ENCODE data around the gene FOXI2.

Gene FOXI2

DNA sequence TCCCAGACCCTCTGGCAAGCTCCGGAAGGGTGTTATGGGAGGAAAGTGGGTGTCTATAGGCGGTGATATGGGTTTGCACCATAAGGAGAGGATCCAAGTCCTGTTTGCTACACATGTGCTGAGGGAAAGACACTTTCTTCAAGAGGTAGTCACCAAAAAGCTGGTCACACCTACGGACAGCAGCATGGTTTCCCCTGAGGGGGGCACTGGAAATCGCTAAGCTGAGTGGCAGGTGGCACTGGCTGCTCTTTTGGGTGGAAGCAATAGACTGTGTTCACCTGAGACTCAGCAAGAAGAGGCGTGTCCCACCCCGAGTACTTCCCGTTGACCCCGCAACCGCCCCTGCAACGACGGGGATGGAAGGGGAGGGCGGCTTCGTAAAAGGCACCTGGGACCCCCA, 1.8 kb upstream of the FOXI2 start:
- TF ChIP-seq, protein P1, sequence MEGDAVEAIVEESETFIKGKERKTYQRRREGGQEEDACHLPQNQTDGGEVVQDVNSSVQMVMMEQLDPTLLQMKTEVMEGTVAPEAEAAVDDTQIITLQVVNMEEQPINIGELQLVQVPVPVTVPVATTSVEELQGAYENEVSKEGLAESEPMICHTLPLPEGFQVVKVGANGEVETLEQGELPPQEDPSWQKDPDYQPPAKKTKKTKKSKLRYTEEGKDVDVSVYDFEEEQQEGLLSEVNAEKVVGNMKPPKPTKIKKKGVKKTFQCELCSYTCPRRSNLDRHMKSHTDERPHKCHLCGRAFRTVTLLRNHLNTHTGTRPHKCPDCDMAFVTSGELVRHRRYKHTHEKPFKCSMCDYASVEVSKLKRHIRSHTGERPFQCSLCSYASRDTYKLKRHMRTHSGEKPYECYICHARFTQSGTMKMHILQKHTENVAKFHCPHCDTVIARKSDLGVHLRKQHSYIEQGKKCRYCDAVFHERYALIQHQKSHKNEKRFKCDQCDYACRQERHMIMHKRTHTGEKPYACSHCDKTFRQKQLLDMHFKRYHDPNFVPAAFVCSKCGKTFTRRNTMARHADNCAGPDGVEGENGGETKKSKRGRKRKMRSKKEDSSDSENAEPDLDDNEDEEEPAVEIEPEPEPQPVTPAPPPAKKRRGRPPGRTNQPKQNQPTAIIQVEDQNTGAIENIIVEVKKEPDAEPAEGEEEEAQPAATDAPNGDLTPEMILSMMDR (IDR thresholded peaks at IDR 0.05; ENCODE audit: low read depth, low read length) = no peak
- DNase-seq (ENCODE audit: low read depth, low spot score) = no peak
- in situ Hi-C loops (cut with HindIII; ENCODE audit: low sequenced_read_pairs) = no loop called here
- H3K4me3 ChIP-seq (ENCODE audit: low read depth, low read length) = no peak overlapping the region

DNA sequence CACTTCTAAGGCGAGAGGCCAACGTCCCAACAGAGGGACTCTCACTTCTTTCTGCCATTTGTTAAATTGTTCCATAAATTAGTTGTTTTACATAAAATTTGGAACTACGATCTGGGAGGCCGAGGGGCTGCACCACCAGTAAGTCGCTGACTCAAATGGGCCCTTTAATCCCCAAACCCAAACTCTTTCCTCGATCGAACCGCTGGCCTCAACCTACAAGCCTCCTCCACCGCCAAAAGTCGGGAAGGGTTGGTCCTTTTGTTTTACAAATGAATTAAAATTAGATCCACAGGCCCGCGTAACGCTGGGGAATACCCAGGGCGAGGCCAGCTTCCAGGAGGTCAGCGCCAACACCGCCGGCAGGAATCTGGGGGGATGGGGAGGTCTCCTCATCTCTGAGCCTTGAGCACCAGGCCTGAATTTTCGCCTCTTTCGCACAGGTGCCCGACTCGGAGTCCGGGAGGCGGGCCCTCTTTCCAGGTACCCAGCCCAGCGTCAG, 1.2 kb upstream of the FOXI2 start:
- in situ Hi-C loops (cut with HindIII; ENCODE audit: low sequenced_read_pairs) = no loop called here
- H3K4me3 ChIP-seq (ENCODE audit: low read depth, low read length) = no peak overlapping the region
- TF ChIP-seq, protein P1 (IDR thresholded peaks at IDR 0.05; ENCODE audit: low read depth, low read length) = no peak
- no peak for DNase-seq (ENCODE audit: low read depth, low spot score)

DNA sequence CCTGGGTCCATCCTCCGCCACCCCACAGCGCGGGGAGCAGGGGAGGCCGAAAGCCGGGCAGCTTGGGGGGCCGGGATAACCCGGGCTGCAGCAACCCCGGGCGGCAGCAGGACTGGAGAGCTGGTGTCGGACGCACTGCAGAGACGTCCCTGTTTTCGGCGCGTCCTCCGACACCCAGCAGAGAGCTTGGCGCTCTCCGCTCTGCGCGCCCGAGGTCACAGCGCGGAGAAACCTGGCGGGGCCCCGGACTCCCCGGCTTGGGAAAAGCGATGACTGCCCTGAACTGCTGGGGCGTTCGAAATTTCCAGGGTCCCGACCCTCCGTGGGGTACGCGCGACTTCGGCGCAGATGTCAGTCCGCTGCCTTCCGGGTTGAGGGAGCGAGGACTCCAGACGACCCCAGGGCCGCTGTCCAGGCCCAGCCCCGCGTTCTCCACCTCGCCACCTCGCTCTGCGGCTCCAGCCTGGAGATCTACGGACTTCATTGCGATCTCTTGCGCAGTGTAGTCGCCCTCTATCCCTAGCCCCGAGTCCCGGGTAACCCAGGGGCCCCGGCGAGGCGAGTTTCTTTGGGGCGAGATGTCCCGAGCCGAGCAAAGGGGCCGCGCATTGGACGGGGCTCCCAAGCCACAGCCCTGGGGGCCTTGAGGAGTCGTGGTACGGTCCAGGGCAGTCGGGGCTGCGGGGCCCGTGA, 617 bp upstream of the FOXI2 start:
- TF ChIP-seq, protein P1 (IDR thresholded peaks at IDR 0.05; ENCODE audit: low read depth, low read length) = no peak
- in situ Hi-C loops (cut with HindIII; ENCODE audit: low sequenced_read_pairs) = no loop called here
- H3K4me3 ChIP-seq (ENCODE audit: low read depth, low read length) = no peak overlapping the region
- no peak for DNase-seq (ENCODE audit: low read depth, low spot score)

DNA sequence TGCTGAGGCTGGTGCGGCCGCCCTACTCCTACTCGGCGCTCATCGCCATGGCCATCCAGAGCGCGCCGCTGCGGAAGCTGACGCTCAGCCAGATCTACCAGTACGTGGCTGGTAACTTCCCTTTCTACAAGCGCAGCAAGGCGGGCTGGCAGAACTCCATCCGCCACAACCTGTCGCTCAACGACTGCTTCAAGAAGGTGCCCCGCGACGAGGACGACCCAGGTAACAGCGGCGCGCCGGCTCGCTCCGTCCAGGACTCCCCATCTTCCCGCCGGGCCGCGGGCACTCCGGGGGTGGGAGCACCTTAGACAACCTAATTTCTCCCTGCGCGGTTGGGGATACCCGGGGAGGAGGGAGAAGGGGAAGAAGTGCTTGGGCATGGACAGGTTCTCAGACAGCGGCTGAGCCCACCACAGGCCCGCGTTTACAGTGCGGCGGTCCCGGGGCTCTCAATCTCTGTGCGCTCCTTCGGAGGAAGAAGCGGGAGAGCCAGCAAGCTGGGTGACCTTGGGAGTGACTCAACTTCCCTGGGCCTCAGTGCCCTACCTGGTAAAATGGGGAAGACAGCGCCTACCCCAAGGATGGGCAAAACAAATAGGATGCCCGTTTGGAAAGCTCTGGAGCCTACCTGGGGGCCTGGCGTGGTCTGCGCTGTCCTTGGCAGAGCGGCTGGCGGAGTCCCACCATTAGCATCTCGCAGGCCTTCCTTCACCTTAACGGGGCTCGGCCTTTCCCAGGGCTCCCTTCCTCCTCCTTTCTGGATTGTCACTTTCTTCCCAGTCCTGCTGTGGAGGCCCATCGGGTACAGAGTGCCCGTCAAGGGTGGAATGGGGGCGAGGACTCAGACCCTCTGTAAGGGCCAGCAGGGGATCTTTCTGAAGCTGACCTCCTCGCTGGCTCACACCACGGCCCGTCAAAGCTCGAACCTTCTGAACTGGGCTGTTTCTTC, 852 bp downstream of the FOXI2 start:
- in situ Hi-C loops (cut with HindIII; ENCODE audit: low sequenced_read_pairs) = no loop called here
- no peak for DNase-seq (ENCODE audit: low read depth, low spot score)

DNA sequence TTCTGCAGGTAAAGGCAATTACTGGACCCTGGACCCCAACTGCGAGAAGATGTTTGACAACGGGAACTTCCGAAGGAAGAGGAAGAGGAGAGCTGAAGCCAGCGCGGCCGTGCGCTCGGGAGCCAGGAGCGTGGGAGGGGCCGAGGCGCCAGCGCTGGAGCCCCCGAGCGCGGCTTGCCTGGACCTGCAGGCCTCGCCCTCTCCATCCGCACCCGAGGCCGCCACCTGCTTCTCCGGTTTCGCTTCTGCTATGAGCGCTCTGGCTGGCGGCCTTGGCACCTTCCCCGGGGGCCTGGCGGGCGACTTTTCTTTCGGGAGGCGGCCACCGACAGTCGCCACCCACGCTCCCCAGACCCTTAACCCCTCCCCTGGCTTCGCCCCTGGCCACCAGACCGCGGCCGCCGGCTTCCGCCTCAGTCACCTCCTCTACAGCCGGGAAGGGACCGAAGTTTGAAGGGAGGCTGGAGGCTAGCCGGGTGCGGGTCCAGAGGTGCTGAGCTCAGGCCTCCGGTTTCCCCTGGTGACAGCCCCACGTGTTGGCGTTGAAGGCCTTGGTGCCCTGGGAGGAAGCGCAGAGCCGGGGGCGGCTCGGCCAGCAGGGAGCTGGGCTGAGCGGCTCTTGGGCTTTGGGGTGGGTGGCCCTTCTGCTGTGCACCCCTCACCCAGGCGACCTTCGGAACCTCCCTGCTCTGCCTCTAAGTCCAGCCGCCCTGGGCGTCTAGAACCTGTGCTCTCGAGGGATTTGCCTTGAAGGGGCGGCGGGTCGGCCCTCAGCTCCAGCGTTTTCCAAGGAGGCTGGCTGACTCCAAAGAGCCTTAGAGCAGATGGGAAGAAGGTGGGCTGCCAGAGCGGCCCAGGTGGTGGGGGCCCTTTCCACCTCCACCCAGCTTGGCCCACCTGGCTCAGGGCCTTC, 1.8 kb downstream of the FOXI2 start:
- H3K4me3 ChIP-seq (ENCODE audit: low read depth, low read length) = no peak overlapping the region
- TF ChIP-seq, protein P1 (IDR thresholded peaks at IDR 0.05; ENCODE audit: low read depth, low read length) = no peak
- in situ Hi-C loops (cut with HindIII; ENCODE audit: low sequenced_read_pairs) = no loop called here
- DNase-seq (ENCODE audit: low read depth, low spot score) = no peak

More for the DNA sequence above, 852 bp downstream of the FOXI2 start:
- no peak overlapping the region for H3K4me3 ChIP-seq (ENCODE audit: low read depth, low read length)
- TF ChIP-seq, protein P1 (IDR thresholded peaks at IDR 0.05; ENCODE audit: low read depth, low read length) = no peak

DNA sequence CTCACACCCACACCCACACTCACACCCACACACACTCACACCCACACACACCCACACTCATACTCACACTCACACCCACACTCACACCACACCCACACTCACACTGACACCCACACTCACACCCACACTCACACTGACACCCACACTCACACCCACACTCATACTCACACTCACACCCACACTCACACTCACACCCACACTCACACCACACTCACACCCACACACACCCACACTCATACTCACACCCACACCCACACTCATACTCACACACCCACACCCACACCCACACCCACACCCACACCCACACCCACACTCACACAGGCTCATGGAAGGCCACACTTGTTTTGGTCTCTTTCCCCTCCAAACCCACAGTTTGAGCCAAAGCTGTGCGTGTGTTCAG, 2.9 kb downstream of the FOXI2 start:
- no peak for DNase-seq (ENCODE audit: low read depth, low spot score)
- in situ Hi-C loops (cut with HindIII; ENCODE audit: low sequenced_read_pairs) = no loop called here
- TF ChIP-seq, protein P1 (IDR thresholded peaks at IDR 0.05; ENCODE audit: low read depth, low read length) = no peak
- no peak overlapping the region for H3K4me3 ChIP-seq (ENCODE audit: low read depth, low read length)

Measured in astrocyte of the spinal cord (primary cell).